T-helper 2 cell treated with Interferon-gamma antibody and Interleukin-4, amounts not matched to agents 5 μg/mL and 100 μg/mL, for 36 hours (primary cell): ENCODE measurements around the gene ATL2.
"Not testable (repeated sequence)": the region's sequence is repeated elsewhere in the genome, so short reads cannot be mapped to it uniquely, and the experiment has no call there.

Experiments
- DNase-seq: peaks from one replicate; pipeline ENCODE4 v3.0.0; 2021; ENCODE audit warnings: low spot score
- H3K27ac Mint-ChIP-seq: one replicate; pipeline ENCODE4 v1.8.0; 2021; ENCODE audit warnings: mild to moderate bottlenecking, mixed read lengths
- H3K27me3 Mint-ChIP-seq: one replicate; pipeline ENCODE4 v1.8.0; 2021; ENCODE audit warnings: low read depth, mixed read lengths
- H3K36me3 Mint-ChIP-seq: one replicate; pipeline ENCODE4 v1.8.0; 2021; ENCODE audit warnings: low read depth, mixed read lengths
- H3K4me1 Mint-ChIP-seq: one replicate; pipeline ENCODE4 v1.8.0; 2021; ENCODE audit warnings: low read depth, mixed read lengths
- H3K4me3 Mint-ChIP-seq: one replicate; pipeline ENCODE4 v1.8.0; 2022; ENCODE audit warnings: mild to moderate bottlenecking, moderate library complexity, mixed read lengths
- H3K9me3 Mint-ChIP-seq: one replicate; pipeline ENCODE4 v1.8.0; 2021; ENCODE audit warnings: mixed read lengths

ATL2 gene

DNA sequence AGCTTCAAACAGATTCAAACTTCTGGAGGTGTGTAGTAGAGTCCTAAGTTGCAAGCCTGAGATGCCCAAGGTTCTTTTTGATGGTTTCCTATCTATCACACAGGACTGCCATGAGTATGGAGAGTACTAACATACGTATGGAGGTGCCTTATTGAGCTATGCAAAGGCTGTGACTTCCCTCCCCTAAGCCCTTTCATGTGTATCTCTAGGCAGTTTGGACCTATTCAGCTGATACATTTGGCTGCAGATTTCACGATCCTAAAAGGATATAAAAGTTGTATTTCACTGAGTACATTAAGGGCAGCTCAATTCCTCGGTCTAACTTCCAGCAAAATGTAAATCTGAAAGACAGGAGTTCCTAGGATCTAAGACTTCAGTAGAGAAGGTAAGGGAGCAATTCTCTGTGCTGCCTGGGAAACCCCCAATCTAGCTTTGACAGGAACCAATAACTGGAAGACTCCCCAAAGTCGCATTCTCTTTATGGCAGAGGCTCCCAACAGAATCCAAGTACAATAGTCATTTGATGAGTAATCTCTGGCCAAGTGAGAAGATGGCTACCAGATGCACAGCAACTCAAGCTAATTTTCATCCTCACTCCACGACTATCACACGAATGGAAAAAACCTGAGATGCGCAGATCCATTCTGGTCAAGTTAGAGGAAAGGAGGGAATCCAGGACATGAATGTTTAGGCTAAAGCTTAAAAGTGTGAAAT, 83.8 kb downstream of the ATL2 start:
- H3K4me3 Mint-ChIP-seq = no peak overlapping the region
- H3K27ac Mint-ChIP-seq = no peak overlapping the region
- no peaks in the 10 kb centered on the region for H3K4me1 Mint-ChIP-seq
- peaks cover 20% of the 10 kb centered on the region for H3K36me3 Mint-ChIP-seq
- H3K9me3 Mint-ChIP-seq = no peaks in the 10 kb centered on the region
- no peak for DNase-seq
- peaks cover 9% of the 10 kb centered on the region for H3K27me3 Mint-ChIP-seq

DNA sequence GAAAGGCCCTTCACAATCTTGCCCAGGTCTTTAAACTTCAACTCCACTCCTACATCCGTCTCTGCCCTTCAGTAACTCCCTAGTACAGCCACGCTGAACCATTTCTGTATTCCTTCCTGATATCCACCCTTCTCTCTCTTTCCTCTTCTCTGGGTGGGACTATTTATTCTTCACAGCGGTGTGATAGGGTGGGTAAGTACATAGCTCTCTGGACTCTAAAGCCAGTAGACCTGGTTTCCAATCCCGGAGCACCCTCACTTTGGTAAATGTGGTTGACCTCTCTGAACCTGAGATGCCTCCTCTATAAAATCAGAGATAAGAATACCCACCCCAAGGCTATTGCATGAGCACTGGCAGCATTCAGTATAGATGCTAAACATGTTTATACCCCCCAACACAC, 86.7 kb downstream of the ATL2 start:
- Mint-ChIP-seq H3K9me3 (no peaks in the 10 kb centered on the region), H3K4me1 (peaks cover under 1% of the 10 kb centered on the region), H3K27me3 (peaks cover 19% of the 10 kb centered on the region), H3K4me3 (no peak overlapping the region), H3K27ac (no peak overlapping the region), H3K36me3 (peaks cover 1% of the 10 kb centered on the region)
- DNase-seq = no peak

- DNase-seq = no peak
- H3K27me3 Mint-ChIP-seq = peaks cover 36% of the 10 kb centered on the region
- H3K36me3 Mint-ChIP-seq = no peaks in the 10 kb centered on the region
- H3K27ac Mint-ChIP-seq = no peak overlapping the region
- H3K9me3 Mint-ChIP-seq = no peaks in the 10 kb centered on the region
- H3K4me1 Mint-ChIP-seq = peaks cover 8% of the 10 kb centered on the region
- H3K4me3 Mint-ChIP-seq = no peak overlapping the region
Observed at GRCh38 chr2:38284971-38285370, 92.1 kb downstream of the ATL2 start.

- H3K36me3 Mint-ChIP-seq = no peaks in the 10 kb centered on the region
- DNase-seq = no peak
- peaks cover 14% of the 10 kb centered on the region for H3K4me1 Mint-ChIP-seq
- H3K4me3 Mint-ChIP-seq = no peak overlapping the region
- H3K27me3 Mint-ChIP-seq = peaks cover 18% of the 10 kb centered on the region
- H3K9me3 Mint-ChIP-seq = no peaks in the 10 kb centered on the region
- no peak overlapping the region for H3K27ac Mint-ChIP-seq
Observed at GRCh38 chr2:38281095-38281742, 95.9 kb downstream of the ATL2 start.

DNA sequence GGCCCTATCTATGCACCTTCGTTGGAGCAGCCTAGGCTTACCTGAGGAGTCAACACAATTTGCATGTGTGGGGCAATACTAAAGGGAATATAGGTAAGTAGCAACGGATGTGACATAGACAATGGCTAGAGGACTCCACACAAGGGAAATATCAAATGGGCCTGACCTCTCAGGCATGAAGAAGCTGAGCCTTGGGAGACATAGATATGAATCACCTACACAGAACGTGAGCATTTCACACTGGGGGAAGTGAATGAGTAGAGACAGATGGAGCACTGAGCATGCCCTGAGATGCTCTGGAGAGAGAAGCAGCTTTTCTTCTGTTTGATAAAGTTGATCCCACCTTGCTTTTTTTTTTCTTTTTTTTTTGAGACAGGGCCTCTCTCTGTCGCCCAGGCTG, 97.9 kb downstream of the ATL2 start:
- no peaks in the 10 kb centered on the region for H3K9me3 Mint-ChIP-seq
- H3K27me3 Mint-ChIP-seq = peaks cover 15% of the 10 kb centered on the region
- H3K4me1 Mint-ChIP-seq = peaks cover 12% of the 10 kb centered on the region
- no peak overlapping the region for H3K27ac Mint-ChIP-seq
- no peaks in the 10 kb centered on the region for H3K36me3 Mint-ChIP-seq
- H3K4me3 Mint-ChIP-seq = no peak overlapping the region
- DNase-seq = no peak

- not testable (repeated sequence) for H3K9me3 Mint-ChIP-seq, DNase-seq, H3K27ac Mint-ChIP-seq, H3K27me3 Mint-ChIP-seq, H3K4me1 Mint-ChIP-seq, H3K4me3 Mint-ChIP-seq, H3K36me3 Mint-ChIP-seq
Observed at GRCh38 chr2:38278117-38278438, 99.0 kb downstream of the ATL2 start.

DNA sequence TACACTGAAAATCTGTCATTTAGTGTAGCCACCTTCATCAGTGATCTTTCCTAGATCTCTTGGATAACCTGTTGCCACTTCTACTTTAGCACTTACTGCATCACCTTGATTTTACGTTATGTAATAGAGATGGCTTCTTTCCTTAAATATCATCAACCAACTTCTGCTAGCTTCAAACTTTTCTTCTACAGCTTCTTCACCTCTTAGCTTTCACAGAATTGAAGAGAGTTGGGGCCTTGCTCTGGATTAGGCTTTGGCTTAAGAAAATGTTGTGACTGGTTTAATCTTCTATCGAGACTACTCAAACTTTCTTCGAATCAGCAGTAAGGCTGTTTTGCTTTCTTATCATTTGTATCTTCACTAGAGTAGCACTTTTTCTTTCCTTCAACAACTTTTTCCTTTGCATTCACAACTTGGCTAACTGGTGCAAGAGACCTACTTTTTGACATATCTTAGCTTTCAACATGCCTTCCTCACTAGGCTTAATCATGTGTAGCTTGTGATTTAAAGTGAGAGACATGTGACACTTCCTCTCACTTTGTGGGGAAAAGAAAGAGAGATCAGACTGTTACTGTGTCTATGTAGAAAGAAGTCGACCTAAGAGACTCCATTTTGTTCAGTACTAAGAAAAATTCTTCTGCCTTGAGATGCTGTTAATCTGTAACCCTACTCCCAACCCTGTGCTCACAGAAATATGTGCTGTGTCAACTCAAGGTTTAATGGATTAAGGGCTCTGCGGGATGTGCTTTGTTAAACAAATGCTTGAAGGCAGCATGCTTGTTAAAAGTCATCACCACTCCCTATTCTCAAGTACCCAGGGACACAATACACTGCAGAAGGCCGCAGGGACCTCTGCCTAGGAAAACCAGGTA, 99.6 kb downstream of the ATL2 start:
- H3K27ac Mint-ChIP-seq = no peak overlapping the region
- H3K9me3 Mint-ChIP-seq = no peaks in the 10 kb centered on the region
- H3K27me3 Mint-ChIP-seq = peaks cover 5% of the 10 kb centered on the region
- peaks cover 9% of the 10 kb centered on the region for H3K4me1 Mint-ChIP-seq
- no peak overlapping the region for H3K4me3 Mint-ChIP-seq
- H3K36me3 Mint-ChIP-seq = no peaks in the 10 kb centered on the region
- DNase-seq = no peak

- Mint-ChIP-seq H3K4me3 (no peak overlapping the region), H3K27me3 (peaks cover 2% of the 10 kb centered on the region), H3K27ac (no peak overlapping the region), H3K4me1 (peaks cover 9% of the 10 kb centered on the region), H3K9me3 (no peaks in the 10 kb centered on the region), H3K36me3 (no peaks in the 10 kb centered on the region)
- no peak for DNase-seq
Observed at GRCh38 chr2:38274286-38275276, 102.5 kb downstream of the ATL2 start.

- Mint-ChIP-seq H3K4me1 (peaks cover 4% of the 10 kb centered on the region), H3K27me3 (peaks cover 2% of the 10 kb centered on the region), H3K27ac (no peak overlapping the region), H3K4me3 (no peak overlapping the region), H3K36me3 (no peaks in the 10 kb centered on the region), H3K9me3 (no peaks in the 10 kb centered on the region)
- DNase-seq = no peak
Observed at GRCh38 chr2:38271697-38272096, 105.4 kb downstream of the ATL2 start.

GRCh38 chr2:38269421-38269820, 107.7 kb downstream of the ATL2 start:
- Mint-ChIP-seq H3K4me1 (peaks cover 6% of the 10 kb centered on the region), H3K27me3 (peaks cover under 1% of the 10 kb centered on the region), H3K4me3 (no peak overlapping the region), H3K36me3 (no peaks in the 10 kb centered on the region), H3K27ac (no peak overlapping the region), H3K9me3 (peaks cover 4% of the 10 kb centered on the region)
- no peak for DNase-seq

DNA sequence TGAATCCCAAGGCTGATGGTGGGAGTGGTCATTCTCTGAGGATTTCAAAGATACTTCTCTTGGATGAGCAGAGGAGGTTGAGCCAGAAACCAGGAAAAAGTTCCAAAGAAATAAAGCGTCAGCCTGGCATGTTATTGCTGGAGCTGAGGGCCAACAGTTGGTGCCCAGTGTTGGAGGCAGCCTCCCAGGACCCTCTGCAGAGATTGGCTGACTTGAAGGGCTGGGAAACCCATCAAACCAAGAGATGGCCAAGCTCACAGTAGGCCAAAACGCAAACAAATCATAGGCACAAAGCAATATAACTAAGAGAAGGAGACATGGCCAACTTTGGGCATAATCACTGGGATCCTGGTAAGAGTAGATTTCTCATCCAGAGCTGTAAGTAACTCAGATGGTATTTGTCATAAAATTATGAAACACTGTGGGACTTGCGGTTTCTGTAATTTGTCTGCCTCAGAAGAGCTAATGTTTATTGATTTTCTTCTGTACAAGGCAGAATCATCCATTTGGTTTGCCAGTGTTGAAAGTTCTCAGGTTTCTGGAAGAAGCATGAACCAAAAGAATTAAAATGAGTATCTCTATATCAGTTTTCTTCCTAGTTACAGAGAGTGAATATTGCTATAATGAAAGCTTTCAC, 108.3 kb downstream of the ATL2 start:
- Mint-ChIP-seq H3K36me3 (no peaks in the 10 kb centered on the region), H3K4me3 (no peak overlapping the region), H3K4me1 (peaks cover 5% of the 10 kb centered on the region), H3K27ac (no peak overlapping the region), H3K27me3 (no peaks in the 10 kb centered on the region), H3K9me3 (peaks cover 4% of the 10 kb centered on the region)
- DNase-seq = no peak

DNA sequence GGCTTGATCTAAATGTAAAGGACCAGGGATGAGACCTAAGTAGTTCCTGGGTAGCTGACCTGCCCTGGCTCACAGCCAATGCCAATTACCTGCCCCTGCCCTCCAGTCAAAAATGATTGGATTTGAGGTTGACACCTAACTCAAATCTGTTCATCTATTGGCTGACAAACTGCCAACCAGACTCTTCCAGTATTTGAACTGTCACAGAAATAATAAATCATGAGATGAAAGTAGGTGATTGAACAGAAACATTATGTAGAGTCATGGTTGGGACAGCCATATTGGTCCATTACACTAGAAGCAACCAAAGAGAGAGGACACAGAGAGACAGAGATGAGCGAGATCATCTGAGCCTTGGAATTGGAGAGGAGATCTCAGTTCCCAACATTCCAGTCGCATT, 109.1 kb downstream of the ATL2 start:
- peaks cover 5% of the 10 kb centered on the region for H3K4me1 Mint-ChIP-seq
- no peaks in the 10 kb centered on the region for H3K36me3 Mint-ChIP-seq
- H3K27ac Mint-ChIP-seq = no peak overlapping the region
- H3K27me3 Mint-ChIP-seq = no peaks in the 10 kb centered on the region
- no peak overlapping the region for H3K4me3 Mint-ChIP-seq
- no peak for DNase-seq
- H3K9me3 Mint-ChIP-seq = peaks cover 4% of the 10 kb centered on the region

DNA sequence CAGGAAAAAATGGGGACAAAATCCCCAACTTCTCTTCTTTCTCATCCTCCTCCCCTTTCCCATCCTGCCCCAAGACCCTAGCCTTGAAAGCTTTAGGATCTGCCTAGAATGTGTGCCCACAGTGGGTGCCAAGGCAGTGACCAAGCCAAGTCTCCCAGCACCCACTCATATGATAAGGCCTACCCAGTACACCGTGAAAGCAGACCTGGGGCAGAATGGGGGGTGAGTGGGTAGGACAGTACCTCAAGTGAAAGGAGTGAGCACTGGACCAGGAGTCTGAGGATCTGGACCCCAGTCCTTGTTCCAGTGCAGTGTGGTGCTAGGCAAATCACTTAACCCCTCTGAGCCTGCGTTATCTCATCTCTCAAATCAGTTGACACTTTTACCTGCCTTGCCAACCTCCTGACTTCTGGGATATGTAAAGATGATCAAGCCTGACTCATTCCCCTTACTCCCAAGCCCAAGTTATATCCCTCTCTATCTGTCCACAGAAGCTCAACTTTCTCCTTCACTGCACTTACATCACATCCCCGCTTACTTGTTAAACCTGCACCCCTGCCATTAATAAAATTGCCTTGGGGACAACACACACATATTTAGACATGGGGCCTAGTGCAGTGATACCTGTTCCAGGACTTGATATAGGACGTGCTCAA, 109.7 kb downstream of the ATL2 start:
- Mint-ChIP-seq H3K27ac (no peak overlapping the region), H3K9me3 (peaks cover 4% of the 10 kb centered on the region), H3K4me3 (no peak overlapping the region), H3K27me3 (no peaks in the 10 kb centered on the region), H3K4me1 (peaks cover 8% of the 10 kb centered on the region), H3K36me3 (no peaks in the 10 kb centered on the region)
- no peak for DNase-seq
